HL-60/S4 (cell line): Measurements from ENCODE around the gene ALKBH7.
"Not testable (repeated sequence)": the region's sequence is repeated elsewhere in the genome, so short reads cannot be mapped to it uniquely, and the experiment has no call there.

ENCODE experiments used
- in situ Hi-C: fragments of 300-500 bp; cut with MboI; formaldehyde crosslinking; loops from 2 replicates; pipeline ENCODE4 v1.14.3; 2022; ENCODE audit warnings: low sequenced_read_pairs

Gene ALKBH7, protein sequence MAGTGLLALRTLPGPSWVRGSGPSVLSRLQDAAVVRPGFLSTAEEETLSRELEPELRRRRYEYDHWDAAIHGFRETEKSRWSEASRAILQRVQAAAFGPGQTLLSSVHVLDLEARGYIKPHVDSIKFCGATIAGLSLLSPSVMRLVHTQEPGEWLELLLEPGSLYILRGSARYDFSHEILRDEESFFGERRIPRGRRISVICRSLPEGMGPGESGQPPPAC

DNA sequence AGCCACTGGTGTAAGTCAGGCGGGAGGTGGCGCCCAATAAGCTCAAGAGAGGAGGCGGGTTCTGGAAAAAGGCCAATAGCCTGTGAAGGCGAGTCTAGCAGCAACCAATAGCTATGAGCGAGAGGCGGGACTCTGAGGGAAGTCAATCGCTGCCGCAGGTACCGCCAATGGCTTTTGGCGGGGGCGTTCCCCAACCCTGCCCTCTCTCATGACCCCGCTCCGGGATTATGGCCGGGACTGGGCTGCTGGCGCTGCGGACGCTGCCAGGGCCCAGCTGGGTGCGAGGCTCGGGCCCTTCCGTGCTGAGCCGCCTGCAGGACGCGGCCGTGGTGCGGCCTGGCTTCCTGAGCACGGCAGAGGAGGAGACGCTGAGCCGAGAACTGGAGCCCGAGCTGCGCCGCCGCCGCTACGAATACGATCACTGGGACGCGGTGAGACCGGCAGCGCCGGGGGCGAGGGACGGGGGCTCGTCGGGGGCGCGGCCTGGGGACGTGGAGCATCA, at the start of gene ALKBH7:
TSS of gene ALKBH7 (plus strand) at position 201 of the 502 bp plus-strand sequence. CDS start at position 228, 27 bp downstream.
- in situ Hi-C loops, result no loop called here

DNA sequence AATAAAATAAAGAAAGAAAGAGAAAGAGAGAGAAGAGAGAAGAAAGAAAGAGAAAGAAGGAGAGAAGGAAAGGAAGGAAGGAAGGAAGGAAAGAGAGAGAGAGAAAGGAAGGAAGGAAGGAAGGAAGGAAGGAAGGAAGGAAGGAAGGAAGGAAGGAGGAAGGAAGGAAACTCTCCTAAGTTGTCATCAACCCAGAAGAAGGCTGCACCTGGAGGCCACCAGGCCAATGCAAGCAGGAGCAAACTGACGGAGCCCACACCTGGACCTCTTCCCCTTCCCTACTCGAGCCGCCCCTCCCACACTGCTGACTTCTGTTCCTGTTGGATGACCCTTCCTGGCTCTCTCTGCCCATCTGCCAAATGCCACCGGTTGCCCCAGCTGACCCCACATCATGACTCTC, 47.8 kb upstream of the ALKBH7 start:
- in situ Hi-C loops, result loop anchor here (25.0 kb wide), 1 partner anchor 287 kb away; no protein-coding TSS in a partner anchor

DNA sequence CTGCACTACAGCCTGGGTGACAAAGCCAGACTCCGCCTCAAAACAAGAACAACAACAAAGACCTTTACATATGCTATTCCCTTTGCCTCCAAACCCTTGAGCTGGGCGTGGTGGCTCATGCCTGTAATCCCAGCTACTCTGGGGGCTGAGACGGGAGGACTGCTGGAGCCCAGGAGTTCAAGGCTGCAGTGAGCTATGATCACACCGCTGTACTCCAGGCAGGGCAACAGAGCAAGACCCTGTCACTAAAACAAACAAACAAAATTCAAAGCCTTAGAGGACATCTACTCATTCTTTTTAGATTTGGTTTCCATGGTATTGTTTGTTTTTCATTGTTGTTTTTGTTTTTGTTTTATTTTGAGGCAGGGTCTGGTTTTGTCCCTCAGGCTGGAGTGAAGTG, 47.0 kb upstream of the ALKBH7 start:
- in situ Hi-C loops, result no loop called here

DNA sequence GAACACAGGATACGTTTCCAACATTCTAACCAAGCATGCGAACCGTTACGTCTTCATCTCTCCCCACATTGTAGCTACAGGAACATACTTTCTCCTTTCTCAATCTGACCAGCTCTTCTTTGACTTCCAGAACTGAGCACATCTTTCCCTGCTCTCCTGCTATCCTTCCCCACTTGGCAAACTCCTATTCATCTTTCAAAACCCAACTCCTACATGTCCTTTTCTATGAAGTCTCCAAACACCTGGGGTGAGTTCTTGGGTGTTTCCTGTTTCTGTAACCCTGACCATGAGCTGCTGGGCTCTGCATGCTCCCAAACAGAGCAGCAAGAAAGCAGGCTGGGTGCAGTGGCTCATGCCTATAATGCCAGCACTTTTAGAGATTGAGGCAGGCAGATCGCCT, 45.8 kb upstream of the ALKBH7 start:
- in situ Hi-C loops, result no loop called here

DNA sequence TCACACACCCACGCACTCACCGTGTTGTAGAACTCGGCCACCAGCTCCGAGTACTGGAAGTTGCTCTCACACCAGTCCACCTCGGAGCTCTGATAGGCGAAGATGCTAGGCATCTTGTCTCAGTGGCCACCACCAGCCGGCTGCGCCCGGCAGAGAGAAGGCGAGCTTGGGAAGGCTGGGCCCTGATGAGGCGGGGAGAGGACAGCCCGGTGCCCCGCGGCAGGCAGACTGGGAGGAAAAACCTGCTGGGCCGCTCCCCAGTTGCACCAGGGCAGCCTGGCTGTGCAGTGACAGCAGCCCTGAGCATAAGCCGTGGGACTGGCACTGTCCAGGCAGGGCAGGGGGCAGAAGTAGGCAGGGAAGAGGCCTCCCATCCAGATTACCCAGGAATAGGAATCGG, 39.2 kb upstream of the ALKBH7 start, which contains the start of gene ACER1:
TSS of gene ACER1 (minus strand) at position 174 of the 400 bp plus-strand sequence. CDS start at position 113, 61 bp downstream.
- in situ Hi-C loops, result no loop called here

DNA sequence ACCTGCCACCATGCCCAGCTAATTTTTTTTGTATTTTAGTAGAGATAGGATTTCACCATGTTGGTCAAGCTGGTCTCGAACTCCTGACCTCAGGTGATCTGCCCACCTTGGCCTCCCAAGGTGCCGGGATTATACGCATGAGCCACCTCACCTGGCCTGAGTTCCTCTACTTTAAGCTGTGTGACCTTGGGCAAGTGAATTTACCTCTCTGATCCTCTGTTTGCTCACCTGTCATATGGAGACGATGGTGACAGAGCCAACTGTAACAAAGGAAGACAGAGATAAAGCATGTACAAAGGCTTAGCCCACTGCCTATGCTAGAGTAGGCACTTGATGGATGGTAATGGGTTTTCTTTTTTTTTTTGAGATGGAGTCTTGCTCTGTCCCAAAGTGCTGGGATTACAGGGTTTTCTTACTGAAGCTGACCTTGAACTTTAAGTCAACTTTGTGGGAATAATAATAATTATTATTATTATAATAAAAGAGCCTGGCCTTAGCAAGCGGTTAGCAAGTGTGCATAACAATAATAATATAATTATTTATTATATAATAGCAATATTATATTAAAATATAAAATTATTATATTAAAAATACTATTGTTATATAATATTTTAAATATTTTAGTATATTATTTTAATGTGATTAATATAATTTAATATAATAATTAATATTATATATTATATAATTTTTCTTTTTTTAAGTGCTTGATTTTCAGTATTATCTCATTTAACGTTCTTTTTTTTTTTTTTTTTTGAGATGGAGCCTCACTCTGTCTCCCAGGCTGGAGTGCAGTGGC, 37.9 kb upstream of the ALKBH7 start:
- in situ Hi-C loops, result no loop called here

DNA sequence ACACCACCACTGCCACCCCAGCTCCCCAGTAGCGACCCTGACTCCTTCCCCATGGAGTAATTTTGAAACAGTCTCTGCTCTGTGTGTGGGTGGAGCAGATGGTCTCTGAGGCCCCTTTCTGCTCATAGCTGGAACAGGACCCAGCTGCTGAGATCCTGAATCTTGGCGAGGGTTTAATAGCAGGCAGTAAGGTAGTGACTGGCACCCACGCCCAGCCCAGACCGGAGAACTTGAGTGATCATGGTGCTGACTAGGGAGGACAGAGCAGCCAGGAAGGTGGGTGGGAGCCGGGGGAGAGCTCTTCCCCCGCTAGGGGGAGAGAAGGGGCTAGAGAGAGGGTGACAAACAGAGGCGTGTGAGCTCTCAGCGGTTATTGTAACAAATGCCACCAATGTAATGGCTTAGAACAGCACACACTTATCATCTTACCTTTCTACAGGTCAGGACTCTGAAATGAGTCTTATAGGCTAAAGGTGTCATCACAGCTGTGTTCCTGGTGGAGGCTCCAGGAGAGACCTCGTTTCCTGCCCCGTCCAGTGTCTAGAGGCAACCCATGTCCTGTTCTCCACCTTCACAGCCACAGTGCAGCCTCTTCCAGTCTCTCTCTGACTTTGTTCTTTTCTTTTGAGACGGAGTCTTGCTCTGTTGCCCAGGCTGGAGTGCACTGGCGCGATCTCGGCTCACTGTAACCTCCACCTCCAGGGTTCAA, 31.9 kb upstream of the ALKBH7 start:
- in situ Hi-C loops, result no loop called here

DNA sequence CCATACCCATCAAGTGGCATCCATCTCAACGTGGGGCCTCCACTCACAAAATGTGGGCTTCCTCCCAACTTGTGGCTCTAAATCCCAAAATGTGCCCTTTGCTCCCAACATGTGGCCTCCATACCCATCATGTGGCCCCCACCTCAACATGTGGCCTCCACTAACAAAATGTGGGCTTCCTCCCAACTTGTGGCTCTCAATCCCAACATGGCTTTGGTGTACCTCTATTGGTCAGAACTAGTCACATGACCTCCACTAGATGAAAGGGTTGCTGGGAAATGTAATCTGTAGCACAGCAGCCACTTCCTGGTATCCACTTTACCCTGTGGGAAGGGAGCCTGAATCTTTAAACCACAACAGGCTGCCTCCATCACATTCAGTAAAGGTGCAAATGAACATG, 29.1 kb upstream of the ALKBH7 start:
- in situ Hi-C loops, result no loop called here

DNA sequence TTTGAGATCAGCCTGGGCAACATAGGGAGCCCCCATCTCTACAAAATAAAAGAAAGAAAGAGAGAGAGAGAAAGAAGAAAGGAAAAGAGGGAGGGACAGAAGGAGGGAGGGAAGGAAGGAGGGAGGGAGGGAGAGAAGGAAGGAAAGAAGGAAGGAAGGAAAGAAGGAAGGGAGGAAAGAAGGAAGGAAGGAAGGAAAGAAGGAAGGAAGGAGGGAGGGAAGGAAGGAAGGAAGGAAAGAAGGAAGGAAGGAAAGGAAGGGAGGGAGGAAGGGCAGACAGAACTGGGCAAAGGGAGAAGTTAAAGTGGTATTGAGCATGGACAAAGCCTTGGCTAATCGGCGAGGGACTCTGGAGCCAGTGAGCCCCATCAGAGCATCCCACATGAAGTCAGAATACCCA, 23.3 kb upstream of the ALKBH7 start:
- in situ Hi-C loops, result not testable (repeated sequence)

DNA sequence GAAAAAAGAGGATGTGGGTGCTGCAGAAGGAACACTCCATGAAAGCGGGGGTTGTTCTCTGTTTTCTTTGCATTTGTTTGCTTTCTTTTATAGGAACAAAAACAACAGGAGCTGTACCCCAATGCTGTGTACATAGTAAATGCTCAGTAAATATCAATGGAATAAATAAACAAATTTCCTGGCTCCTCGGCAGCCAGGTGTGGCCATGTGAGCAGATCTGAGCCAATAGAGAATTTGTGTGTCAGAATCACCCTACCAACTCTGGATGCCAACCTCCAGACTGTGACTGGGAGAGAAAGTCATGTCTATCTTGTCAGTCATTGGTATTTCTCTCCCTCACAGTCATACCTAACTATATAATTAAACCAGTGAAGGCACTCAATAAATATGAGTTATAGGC, 21.9 kb upstream of the ALKBH7 start:
- in situ Hi-C loops, result no loop called here

DNA sequence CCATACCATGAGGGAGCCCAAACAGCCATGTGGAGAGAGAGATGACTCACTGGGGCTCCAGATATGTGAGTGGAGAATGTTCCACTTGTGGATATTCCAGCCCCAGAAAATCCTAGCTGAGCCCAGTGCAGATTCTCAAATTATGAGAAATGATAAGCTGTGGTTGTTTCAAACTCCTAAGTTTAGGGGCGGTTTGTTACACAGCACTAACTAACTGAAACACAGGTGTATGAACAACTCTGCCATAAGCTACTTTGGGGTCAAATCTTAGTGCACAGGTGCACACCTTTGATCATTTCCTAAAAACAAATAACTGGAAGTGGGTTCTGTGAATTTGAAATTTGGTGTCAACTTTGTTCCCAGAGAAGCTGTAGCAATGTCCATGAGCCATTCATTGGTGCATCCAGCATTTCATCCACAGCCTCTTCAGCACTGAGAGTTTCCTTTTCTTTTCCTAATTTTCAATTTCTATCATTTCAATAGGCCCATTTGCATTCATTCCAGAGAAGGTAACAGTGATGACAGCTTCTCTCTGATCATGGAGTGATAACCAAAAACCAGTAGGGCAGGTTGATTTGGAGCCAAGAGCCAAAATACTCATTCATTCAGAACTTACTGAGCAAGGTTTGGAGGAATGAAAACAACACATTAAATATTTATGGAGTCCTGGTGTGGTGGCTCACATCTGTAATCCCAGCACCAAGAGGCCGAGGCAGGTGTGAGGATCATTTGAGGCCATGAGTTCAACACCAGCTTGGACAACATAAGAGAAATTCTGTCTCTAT, 20.0 kb upstream of the ALKBH7 start:
- in situ Hi-C loops, result no loop called here

DNA sequence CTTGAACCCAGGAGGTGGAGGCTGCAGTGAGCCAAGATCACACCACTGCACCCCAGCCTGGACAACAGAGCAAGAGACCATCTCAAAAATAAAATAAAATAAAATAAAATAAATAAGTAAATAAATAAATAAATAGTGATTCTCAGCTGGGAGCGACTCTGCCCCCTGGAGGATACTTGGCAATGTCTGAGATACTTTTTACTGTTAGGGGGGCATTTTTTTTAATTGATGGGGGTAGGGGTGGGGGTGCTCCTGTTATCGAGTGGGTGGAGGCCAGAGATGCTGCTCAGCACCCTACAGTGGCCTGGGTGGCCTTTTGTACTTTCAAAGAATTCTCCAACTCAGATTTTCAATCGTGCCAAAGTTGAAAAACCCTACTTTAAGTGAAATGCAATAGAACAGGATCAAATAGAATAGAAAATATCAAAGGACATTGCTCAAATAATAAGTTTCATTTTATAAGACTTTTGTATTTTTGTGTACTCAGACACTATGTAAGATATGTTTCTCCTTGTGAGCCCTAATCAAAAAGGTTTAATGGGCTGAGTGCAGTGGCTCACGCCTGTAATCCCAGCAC, 18.4 kb upstream of the ALKBH7 start:
- in situ Hi-C loops, result no loop called here

DNA sequence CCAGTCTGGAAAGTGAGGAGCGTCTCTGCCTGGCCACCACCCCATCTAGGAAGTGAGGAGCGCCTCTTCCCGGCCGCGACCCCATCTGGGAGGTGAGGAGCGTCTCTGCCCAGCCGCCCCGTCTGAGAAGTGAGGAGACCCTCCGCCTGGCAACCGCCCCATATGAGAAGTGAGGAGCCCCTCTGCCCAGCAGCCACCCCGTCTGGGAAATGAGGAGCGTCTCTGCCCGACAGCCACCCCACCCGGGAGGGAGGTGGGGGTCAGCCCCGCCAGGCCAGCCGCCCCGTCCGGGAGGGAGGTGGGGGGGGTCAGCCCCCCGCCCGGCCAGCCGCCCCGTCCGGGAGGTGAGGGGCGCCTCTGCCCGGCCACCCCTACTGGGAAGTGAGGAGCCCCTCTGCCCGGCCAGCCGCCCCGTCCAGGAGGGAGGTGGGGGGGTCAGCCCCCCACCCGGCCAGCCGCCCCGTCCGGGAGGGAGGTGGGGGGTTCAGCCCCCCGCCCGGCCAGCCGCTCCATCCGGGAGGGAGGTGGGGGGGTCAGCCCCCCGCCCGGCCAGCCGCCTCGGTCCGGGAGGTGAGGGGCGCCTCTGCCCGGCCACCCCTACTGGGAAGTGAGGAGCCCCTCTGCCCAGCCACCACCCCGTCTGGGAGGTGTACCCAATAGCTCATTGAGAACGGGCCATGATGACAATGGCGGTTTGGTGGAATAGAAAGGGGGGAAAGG, 17.1 kb upstream of the ALKBH7 start:
- in situ Hi-C loops, result not testable (repeated sequence)

DNA sequence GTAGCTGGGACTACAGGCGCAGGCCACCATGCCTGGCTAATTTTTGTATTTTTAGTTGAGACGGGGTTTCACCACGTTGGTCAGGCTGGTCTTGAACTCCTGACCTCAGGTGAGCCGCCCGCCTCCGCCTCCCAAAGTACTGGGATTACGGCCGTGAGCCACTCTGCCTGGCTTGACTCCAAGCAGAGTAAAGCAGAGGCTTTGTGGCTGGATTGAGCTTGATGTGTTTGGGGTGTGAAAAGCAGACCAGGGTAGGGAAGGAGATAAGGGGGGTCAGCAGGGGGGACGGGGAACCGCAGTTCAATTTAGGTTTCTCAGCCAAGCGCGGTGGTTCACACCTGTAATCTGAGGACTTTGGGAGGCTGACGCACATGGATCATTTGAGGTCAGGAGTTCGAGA, 15.4 kb upstream of the ALKBH7 start:
- in situ Hi-C loops, result no loop called here

DNA sequence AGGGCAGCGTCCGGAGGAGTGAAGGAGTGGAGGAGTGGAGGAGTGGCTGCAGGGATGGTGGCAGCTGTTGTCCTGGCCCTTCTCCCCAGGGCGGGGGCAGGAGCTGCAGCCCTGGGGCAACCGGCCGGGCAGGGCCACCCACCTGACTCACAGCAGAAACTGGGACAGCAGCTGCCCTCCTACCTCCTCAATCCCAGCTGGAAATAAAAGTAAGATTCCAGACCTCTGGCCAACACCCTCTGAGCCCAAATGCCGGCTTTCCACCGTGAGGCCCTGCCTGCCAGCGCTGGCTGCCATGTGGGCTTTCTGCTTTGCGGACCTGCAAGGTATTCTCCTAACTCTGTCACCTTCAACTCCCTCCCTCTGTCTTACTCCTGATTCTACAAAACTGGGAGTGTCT, 14.6 kb upstream of the ALKBH7 start:
- in situ Hi-C loops, result no loop called here

DNA sequence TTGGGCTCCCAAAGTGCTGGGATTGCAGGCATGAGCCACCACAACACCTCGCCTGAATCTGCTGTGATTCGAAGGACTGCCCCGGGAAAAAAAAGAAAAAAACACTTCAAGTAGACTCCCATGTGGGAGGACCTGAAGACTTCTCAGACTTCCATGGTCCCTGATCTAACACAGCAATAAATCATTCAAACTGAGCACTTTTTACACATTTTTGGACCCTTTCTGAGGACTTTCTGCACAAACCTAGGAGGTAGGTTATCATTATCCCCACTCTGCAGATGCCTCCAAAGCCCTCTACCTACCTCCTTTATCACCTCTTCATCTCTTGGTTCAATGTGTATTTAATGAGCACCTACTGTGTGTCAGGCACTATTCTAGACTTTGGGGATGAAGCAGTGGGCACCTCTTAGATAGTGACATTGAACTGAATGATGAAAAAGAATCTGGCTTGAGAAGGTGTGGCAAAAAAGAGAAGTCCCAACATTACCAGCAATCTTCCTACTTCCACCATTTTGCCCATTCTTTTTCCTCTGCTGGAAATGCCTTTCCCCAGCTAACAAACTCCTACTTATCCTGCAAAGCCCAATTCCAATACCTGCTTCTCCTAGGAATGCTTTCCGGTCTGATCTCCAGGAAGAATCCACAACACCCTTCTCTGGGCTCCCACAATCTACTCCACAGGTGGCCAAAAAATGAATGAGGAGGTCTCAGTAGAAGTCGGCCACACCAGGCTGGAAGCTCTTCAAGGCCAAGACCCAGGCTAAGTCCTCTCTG, 12.8 kb upstream of the ALKBH7 start:
- in situ Hi-C loops, result no loop called here

DNA sequence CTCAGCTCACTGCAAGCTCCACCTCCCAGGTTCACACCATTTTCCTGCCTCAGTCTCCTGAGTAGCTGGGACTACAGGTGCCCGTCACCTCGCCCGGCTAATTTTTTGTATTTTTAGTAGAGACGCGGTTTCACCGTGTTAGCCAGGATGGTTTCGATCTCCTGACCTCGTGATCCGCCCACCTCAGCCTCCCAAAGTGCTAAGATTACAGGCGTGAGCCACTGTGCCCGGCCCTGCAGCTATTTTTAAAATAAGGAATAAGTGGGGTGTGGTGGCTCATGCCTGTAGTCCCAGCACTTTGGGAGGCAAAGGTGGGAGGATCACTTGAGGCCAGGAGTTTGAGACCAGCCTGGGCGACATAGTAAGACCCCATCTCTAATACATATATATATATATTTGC, 12.1 kb upstream of the ALKBH7 start:
- in situ Hi-C loops, result not testable (repeated sequence)

DNA sequence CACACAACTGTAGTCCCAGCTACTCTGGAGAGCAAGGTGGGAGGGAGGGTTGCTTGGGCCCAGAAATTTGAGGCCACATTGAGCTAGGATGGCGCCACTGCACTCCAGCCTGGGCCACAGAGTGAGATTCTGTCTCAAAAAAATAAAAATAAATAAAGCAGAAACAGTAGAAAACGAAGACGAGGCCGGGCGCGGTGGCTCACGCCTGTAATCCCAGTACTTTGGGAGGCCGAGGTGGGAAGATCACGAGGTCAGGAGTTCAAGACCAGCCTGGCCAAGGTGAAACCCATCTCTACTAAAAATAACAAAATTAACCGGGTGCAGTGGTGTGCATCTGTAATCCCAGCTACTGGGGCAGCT, 11.8 kb upstream of the ALKBH7 start:
- in situ Hi-C loops, result not testable (repeated sequence)

DNA sequence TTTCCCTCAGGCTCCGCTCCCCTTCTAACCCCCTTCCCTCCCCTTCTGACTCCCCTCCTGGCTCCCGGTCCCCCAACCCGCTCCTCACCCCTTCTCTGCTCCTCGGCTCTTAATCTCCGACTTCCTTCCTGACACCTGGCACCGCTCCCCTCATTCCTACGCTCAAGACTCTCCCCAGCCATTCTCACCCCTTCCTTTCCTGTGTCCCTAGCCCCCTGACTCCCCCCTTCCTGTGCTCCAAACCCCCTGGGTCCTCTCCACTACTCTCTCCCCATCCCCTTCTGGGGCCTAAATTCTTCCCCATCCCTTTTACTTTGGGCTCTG, 10.6 kb upstream of the ALKBH7 start:
- in situ Hi-C loops, result no loop called here
